GM18517 (cell line): ENCODE data around the gene ST6GALNAC3.
A peak's percentile ranks its signal among the peaks of the same experiment; 100 is the strongest.
"Not testable (repeated sequence)": the region's sequence is repeated elsewhere in the genome, so short reads cannot be mapped to it uniquely, and the experiment has no call there.

Experiments
- ATAC-seq: cut with Tn5 transposase; IDR thresholded peaks from one replicate; pipeline ENCODE4 v1.9.1; 2021; ENCODE audit warnings: mild to moderate bottlenecking, moderate library complexity; ENCODE audit not compliant: unreplicated experiment

The ST6GALNAC3 gene

GRCh38 chr1:76317299-76317900 is 242.9 kb downstream of the ST6GALNAC3 start:
- ATAC-seq = no peak

DNA sequence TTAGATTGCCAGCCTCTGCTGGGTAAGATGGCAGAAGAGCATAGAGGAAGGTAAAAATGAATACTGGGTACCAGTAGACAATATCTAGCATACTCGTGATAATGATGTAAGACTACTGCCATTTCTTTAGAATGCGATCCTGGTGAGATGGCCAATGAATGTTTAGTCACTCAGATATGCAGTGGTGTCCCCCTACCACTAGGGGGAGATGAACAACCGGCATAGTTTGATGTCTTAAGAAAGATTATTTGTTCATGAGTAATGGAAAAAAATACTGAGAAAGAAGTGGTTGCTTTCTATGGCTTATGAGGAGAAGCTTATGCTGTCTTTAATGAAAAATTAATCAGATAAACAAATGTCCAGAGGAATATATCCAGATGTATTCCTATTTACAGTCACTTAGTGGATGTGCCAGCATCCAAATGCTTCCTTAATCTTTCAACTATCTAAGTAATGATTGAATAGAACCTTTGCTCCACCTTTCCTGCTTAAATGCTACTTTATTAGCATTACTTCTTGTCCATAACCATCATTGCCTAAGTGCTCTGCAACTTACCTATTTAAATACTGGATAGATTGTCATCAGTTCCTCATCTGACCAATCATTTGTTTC is 256.6 kb downstream of the ST6GALNAC3 start:
- peak; percentile 88 for ATAC-seq

GRCh38 chr1:76335882-76336281 is 261.3 kb downstream of the ST6GALNAC3 start:
- no peak for ATAC-seq

GRCh38 chr1:76336931-76337371 is 262.4 kb downstream of the ST6GALNAC3 start:
- ATAC-seq = no peak

- ATAC-seq = no peak
These were observed 263.1 kb downstream of the ST6GALNAC3 start for GRCh38 chr1:76337542-76338219.

GRCh38 chr1:76340056-76340455 is 265.5 kb downstream of the ST6GALNAC3 start:
- ATAC-seq = no peak

DNA sequence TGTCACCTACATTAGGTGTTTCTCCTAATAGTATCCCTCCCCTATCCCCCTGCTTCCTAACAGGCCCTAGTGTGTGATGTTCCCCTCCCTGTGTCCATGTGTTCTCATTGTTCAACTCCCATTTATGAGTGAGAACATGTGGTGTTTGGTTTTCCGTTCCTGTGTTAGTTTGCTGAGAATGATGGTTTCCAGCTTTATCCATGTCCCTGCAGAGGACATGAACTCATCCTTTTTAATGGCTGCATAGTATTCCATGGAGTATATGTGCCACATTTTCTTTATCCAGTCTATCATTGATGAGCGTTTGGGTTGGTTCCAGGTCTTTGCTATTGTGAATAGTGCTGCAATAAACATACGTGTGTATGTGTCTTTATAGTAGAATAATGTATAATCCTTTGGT is 267.3 kb downstream of the ST6GALNAC3 start:
- not testable (repeated sequence) for ATAC-seq

- ATAC-seq = no peak
These were observed 268.8 kb downstream of the ST6GALNAC3 start for GRCh38 chr1:76343356-76343755.

DNA sequence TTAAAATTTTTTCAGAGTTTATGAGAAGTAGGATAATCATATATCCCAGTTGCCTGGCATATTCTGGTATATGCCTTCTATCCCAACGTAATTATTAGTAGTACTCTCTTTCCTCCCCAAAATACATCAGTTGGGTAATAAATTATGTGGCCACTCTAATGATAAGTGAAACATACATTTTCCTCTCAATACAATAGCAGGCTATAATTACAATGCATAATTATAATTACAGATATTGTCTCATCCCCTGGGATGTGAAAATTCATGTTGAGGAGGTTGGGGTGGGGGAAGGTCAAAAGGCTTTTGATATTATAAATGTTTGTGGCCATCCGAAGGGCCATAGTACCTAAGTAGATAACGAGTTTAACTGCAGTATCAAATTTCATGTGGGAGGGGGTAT is 277.1 kb downstream of the ST6GALNAC3 start:
- ATAC-seq = no peak

DNA sequence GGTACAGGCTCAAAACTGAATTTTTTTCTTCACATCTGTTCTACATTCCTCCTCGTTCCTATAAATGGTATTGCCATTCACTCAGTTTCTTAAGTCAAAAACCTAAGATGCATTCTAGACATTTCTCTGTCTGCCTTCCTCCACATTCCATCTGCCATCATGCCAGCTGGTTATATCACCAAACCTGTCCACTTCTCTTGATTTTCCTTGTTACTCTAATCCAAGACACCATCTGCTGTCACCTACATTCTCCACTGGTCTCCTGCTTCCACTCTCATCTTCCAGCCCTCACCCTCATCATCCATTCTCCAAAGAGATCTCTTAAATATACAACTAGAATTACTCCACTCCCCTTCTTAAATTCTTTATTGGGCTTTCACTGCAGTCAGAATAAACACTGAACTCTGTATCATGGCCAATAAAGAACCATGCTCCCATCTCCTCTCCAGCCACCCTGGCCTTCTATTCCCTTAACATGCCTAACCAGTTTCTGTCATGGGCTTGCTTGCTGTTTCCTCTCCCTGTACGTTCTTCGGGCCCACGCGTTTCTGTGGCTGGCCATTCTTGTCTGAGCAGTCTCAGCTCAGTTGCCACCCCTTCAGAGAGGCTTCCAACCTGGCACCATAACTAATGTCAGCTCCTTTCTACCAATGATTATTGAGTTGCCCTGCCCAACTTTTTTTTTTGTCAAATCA is 278.3 kb downstream of the ST6GALNAC3 start:
- no peak for ATAC-seq

GRCh38 chr1:76354236-76354635 is 279.7 kb downstream of the ST6GALNAC3 start:
- ATAC-seq = no peak

GRCh38 chr1:76366726-76367125 is 292.2 kb downstream of the ST6GALNAC3 start:
- ATAC-seq = no peak

- ATAC-seq = no peak
These were observed 297.4 kb downstream of the ST6GALNAC3 start for GRCh38 chr1:76371941-76372340.

DNA sequence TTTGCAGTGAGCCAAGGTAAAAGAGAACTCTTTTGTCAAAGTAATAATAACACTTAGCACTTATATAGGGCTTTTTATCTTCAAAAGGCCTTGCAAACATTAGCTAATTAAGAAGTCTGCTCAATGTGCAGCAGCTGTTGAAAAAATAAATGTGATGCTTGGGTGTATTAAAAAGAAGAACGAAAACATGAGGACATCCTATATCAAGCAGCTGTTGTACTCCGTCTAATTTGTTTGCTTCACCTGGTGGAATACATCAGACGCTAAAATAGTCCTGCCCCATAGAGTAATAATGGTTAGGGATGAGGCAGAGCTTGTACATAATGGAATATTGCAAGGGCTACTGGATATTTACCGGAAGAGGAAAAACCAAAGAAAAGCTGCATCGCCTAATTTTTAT is 299.5 kb downstream of the ST6GALNAC3 start:
- ATAC-seq = no peak

- ATAC-seq = no peak
These were observed 302.7 kb downstream of the ST6GALNAC3 start for GRCh38 chr1:76377247-76377646.

- no peak for ATAC-seq
These were observed 305.0 kb downstream of the ST6GALNAC3 start for GRCh38 chr1:76379506-76379905.

- ATAC-seq = no peak
These were observed 307.0 kb downstream of the ST6GALNAC3 start for GRCh38 chr1:76381450-76382097.

DNA sequence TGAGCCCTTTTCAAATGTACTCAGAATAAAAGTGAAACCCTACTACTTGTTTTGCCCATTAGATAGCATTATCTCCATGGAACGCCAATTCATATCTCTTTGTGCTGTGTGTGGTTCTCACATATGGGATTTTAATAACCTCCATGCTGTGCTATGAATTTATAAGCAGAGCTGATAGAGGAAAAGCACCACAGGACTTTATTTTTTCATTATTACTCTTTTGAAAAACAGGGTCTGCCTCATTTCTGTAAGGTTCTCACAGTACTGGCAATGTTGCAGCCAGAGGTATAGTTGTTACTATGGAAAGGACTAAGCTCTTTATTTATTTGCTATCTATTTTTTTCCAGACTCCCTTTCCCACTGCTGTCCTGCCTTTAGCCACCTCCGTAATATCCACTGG is 313.7 kb downstream of the ST6GALNAC3 start:
- no peak for ATAC-seq

- ATAC-seq = no peak
These were observed 315.9 kb downstream of the ST6GALNAC3 start for GRCh38 chr1:76390456-76390855.

DNA sequence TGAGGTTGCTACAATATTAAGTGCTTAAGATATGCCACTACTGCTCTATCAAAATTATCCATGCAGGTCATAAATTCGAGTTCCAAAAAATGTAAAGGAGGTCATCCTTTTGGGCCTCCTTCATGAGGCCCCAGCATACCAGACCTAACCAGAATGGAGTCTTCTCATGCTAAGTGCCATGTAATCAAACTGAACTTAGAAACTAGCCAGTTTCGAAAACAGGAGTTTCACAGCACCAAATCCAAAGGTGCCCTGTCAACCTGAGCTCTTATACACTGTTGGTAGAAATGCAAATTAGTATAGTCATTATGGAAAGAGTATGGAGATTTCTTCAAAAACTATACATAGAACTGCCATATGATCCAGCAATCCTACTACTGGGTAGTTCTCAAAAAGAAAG is 320.5 kb downstream of the ST6GALNAC3 start:
- no peak for ATAC-seq

- no peak for ATAC-seq
These were observed 327.6 kb downstream of the ST6GALNAC3 start for GRCh38 chr1:76402128-76402527.
